SJSA1 (cell line): ENCODE measurements around the gene EPHB1. TPM values are rescaled to one million over a fixed set of nuclear protein-coding genes. Genes with fewer than 3 reads are reported as not detected.

Experiments used
- DNase-seq, 2 experiments: peaks; one replicate each; pipeline ENCODE4 v3.0.0-alpha.2; 2015 to 2020; ENCODE audit warnings: low spot score in 2 of 2, low read depth in 1 of 2
- H3K27ac ChIP-seq: fragments of 250-450 bp; sonication (Bioruptor Pico); 2 replicates; pipeline ENCODE4 v1.5.1; 2020; ENCODE audit warnings: mild to moderate bottlenecking, moderate library complexity
- H3K27me3 ChIP-seq: fragments of 250-450 bp; sonication (Bioruptor Pico); replicated peaks from 2 replicates; pipeline ENCODE4 v1.5.1; 2020; ENCODE audit warnings: mild to moderate bottlenecking, moderate library complexity
- H3K36me3 ChIP-seq: fragments of 250-450 bp; sonication (Bioruptor Pico); 2 replicates; pipeline ENCODE4 v1.5.1; 2020; ENCODE audit warnings: mild to moderate bottlenecking
- H3K4me1 ChIP-seq: fragments of 250-450 bp; sonication (Bioruptor Pico); replicated peaks from 2 replicates; pipeline ENCODE4 v1.6.1; 2021; ENCODE audit warnings: mild to moderate bottlenecking
- H3K4me3 ChIP-seq: fragments of 250-450 bp; sonication (Bioruptor Pico); 2 replicates; pipeline ENCODE4 v1.5.1; 2020; ENCODE audit warnings: mild to moderate bottlenecking
- H3K9me3 ChIP-seq: fragments of 250-450 bp; sonication (Bioruptor Pico); replicated peaks from 2 replicates; pipeline ENCODE4 v1.5.1; 2020; ENCODE audit warnings: mild to moderate bottlenecking
- total RNA-seq: library from RNA; depleted of rRNA; stranded (reverse); fragments of >200 nt; shearing (Covaris generic); gene quantifications from 2 replicates; pipeline ENCODE4 v1.2.3, GENCODE V29; 2014

EPHB1 gene
- total RNA-seq, 1 experiment from 2014 or later: not detected

GRCh38 chr3:134934933-134935332, 139.9 kb downstream of the EPHB1 start:
- Histone ChIP-seq H3K27ac (no peak overlapping the region), H3K4me1 (no peaks in the 10 kb centered on the region), H3K9me3 (no peaks in the 10 kb centered on the region), H3K36me3 (no peaks in the 10 kb centered on the region), H3K4me3 (no peak overlapping the region), H3K27me3 (no peaks in the 10 kb centered on the region)
- no peak for DNase-seq

GRCh38 chr3:134937256-134938028, 142.4 kb downstream of the EPHB1 start:
- Histone ChIP-seq H3K27me3 (no peaks in the 10 kb centered on the region), H3K27ac (no peak overlapping the region), H3K9me3 (no peaks in the 10 kb centered on the region), H3K4me1 (no peaks in the 10 kb centered on the region), H3K4me3 (no peak overlapping the region), H3K36me3 (no peaks in the 10 kb centered on the region)
- no peak for DNase-seq

GRCh38 chr3:134938029-134938525, 143.0 kb downstream of the EPHB1 start:
- no peaks in the 10 kb centered on the region for H3K4me1 ChIP-seq
- H3K9me3 ChIP-seq: no peaks in the 10 kb centered on the region
- H3K36me3 ChIP-seq: no peaks in the 10 kb centered on the region
- no peaks in the 10 kb centered on the region for H3K27me3 ChIP-seq
- no peak for DNase-seq
- no peak overlapping the region for H3K27ac ChIP-seq
- no peak overlapping the region for H3K4me3 ChIP-seq

GRCh38 chr3:134939978-134940377, 144.9 kb downstream of the EPHB1 start:
- Histone ChIP-seq H3K36me3 (no peaks in the 10 kb centered on the region), H3K27me3 (no peaks in the 10 kb centered on the region), H3K4me1 (no peaks in the 10 kb centered on the region), H3K27ac (no peak overlapping the region), H3K9me3 (no peaks in the 10 kb centered on the region), H3K4me3 (no peak overlapping the region)
- no peak for DNase-seq

- Histone ChIP-seq H3K4me1 (no peaks in the 10 kb centered on the region), H3K36me3 (no peaks in the 10 kb centered on the region), H3K9me3 (no peaks in the 10 kb centered on the region), H3K27me3 (no peaks in the 10 kb centered on the region), H3K4me3 (no peak overlapping the region), H3K27ac (no peak overlapping the region)
- DNase-seq: no peak
Observed at GRCh38 chr3:134941820-134942219, 146.8 kb downstream of the EPHB1 start.

GRCh38 chr3:134944429-134944828, 149.4 kb downstream of the EPHB1 start:
- H3K36me3 ChIP-seq: no peaks in the 10 kb centered on the region
- no peak overlapping the region for H3K4me3 ChIP-seq
- H3K27me3 ChIP-seq: no peaks in the 10 kb centered on the region
- H3K27ac ChIP-seq: no peak overlapping the region
- no peak for DNase-seq
- H3K9me3 ChIP-seq: no peaks in the 10 kb centered on the region
- no peaks in the 10 kb centered on the region for H3K4me1 ChIP-seq

- Histone ChIP-seq H3K4me1 (no peaks in the 10 kb centered on the region), H3K27me3 (no peaks in the 10 kb centered on the region)
Observed at GRCh38 chr3:134949150-134949549, 154.1 kb downstream of the EPHB1 start.

GRCh38 chr3:134952371-134952770, 157.3 kb downstream of the EPHB1 start:
- H3K9me3 ChIP-seq: no peaks in the 10 kb centered on the region
- H3K4me3 ChIP-seq: no peak overlapping the region
- no peak for DNase-seq

More at GRCh38 chr3:134949150-134949549, 154.1 kb downstream of the EPHB1 start:
- Histone ChIP-seq H3K27ac (no peak overlapping the region), H3K4me3 (no peak overlapping the region), H3K9me3 (no peaks in the 10 kb centered on the region), H3K36me3 (no peaks in the 10 kb centered on the region)
- DNase-seq: no peak

GRCh38 chr3:134955874-134956273, 160.8 kb downstream of the EPHB1 start:
- no peak for DNase-seq
- H3K27ac ChIP-seq: no peak overlapping the region
- H3K9me3 ChIP-seq: no peaks in the 10 kb centered on the region
- no peak overlapping the region for H3K4me3 ChIP-seq
- H3K36me3 ChIP-seq: no peaks in the 10 kb centered on the region
- no peaks in the 10 kb centered on the region for H3K27me3 ChIP-seq
- H3K4me1 ChIP-seq: no peaks in the 10 kb centered on the region

More at GRCh38 chr3:134952371-134952770, 157.3 kb downstream of the EPHB1 start:
- Histone ChIP-seq H3K4me1 (no peaks in the 10 kb centered on the region), H3K27ac (no peak overlapping the region), H3K36me3 (no peaks in the 10 kb centered on the region), H3K27me3 (no peaks in the 10 kb centered on the region)

- Histone ChIP-seq H3K9me3 (no peaks in the 10 kb centered on the region), H3K4me3 (no peak overlapping the region), H3K27me3 (no peaks in the 10 kb centered on the region), H3K27ac (no peak overlapping the region), H3K36me3 (no peaks in the 10 kb centered on the region), H3K4me1 (no peaks in the 10 kb centered on the region)
- no peak for DNase-seq
Observed at GRCh38 chr3:134956395-134956794, 161.3 kb downstream of the EPHB1 start.

- no peaks in the 10 kb centered on the region for H3K9me3 ChIP-seq
- no peak for DNase-seq
- no peaks in the 10 kb centered on the region for H3K36me3 ChIP-seq
- no peaks in the 10 kb centered on the region for H3K4me1 ChIP-seq
- no peak overlapping the region for H3K27ac ChIP-seq
- no peaks in the 10 kb centered on the region for H3K27me3 ChIP-seq
- no peak overlapping the region for H3K4me3 ChIP-seq
Observed at GRCh38 chr3:134956844-134957243, 161.8 kb downstream of the EPHB1 start.

GRCh38 chr3:134959516-134959915, 164.5 kb downstream of the EPHB1 start:
- H3K9me3 ChIP-seq: no peaks in the 10 kb centered on the region
- no peak overlapping the region for H3K4me3 ChIP-seq
- no peaks in the 10 kb centered on the region for H3K27me3 ChIP-seq
- no peaks in the 10 kb centered on the region for H3K36me3 ChIP-seq
- no peak overlapping the region for H3K27ac ChIP-seq
- H3K4me1 ChIP-seq: no peaks in the 10 kb centered on the region
- DNase-seq: no peak

- H3K27ac ChIP-seq: no peak overlapping the region
- no peaks in the 10 kb centered on the region for H3K9me3 ChIP-seq
- no peaks in the 10 kb centered on the region for H3K4me1 ChIP-seq
- H3K4me3 ChIP-seq: no peak overlapping the region
- H3K27me3 ChIP-seq: no peaks in the 10 kb centered on the region
- no peak for DNase-seq
- no peaks in the 10 kb centered on the region for H3K36me3 ChIP-seq
Observed at GRCh38 chr3:134964226-134964625, 169.2 kb downstream of the EPHB1 start.

GRCh38 chr3:134965865-134966481, 170.9 kb downstream of the EPHB1 start:
- H3K36me3 ChIP-seq: no peaks in the 10 kb centered on the region
- H3K4me1 ChIP-seq: no peaks in the 10 kb centered on the region
- DNase-seq: no peak
- no peak overlapping the region for H3K4me3 ChIP-seq
- H3K27ac ChIP-seq: no peak overlapping the region
- no peaks in the 10 kb centered on the region for H3K27me3 ChIP-seq
- H3K9me3 ChIP-seq: no peaks in the 10 kb centered on the region
